ENCODE results near the gene XG.
"Not testable (repeated sequence)": the region's sequence is repeated elsewhere in the genome, so short reads cannot be mapped to it uniquely, and the experiment has no call there.

XG gene

GRCh38 chrX:2773166-2774055, 21.6 kb downstream of the XG start:
- H3K4me3 Mint-ChIP-seq; H3K36me3 Mint-ChIP-seq (ENCODE audit: insufficient read depth): not testable (repeated sequence)

DNA sequence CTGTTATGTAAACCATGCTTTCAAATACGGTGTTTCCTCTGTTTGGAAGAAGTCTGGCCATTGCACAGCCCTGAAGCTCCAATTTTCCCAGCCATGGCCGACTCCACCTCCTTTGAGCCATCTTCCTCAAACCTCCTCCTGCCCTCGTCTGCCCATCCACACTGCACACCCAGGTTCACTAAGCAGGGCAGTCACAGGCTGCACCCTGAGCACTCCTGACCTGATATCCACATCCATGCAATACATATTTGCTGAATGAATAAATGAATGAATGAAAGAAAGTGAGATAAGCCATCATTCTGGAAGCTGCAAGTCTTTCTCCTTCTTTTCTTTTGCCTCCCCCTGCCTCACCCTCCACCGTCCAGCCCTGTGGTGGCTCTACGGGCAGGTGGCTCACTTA, 22.2 kb downstream of the XG start:
- no peak for ATAC-seq (replicated peaks)
- H3K4me1 Mint-ChIP-seq (ENCODE audit: low read depth in 2 of 2): no peaks in the 10 kb centered on the region
- no peak overlapping the region for H3K27ac Mint-ChIP-seq
- H3K36me3 Mint-ChIP-seq (ENCODE audit: insufficient read depth): no peaks in the 10 kb centered on the region
- H3K27me3 Mint-ChIP-seq: peaks cover 56 to 70% of the 10 kb centered on the region in 2 donors
- no peak for DNase-seq
- peaks cover 8 to 12% of the 10 kb centered on the region in 2 donors for H3K9me3 Mint-ChIP-seq
- no peak overlapping the region for H3K4me3 Mint-ChIP-seq

More at GRCh38 chrX:2773166-2774055, 21.6 kb downstream of the XG start:
- DNase-seq; H3K27ac Mint-ChIP-seq; H3K4me1 Mint-ChIP-seq (ENCODE audit: low read depth in 2 of 2); ATAC-seq (replicated peaks): not testable (repeated sequence)
- peaks cover 8 to 12% of the 10 kb centered on the region in 2 donors for H3K9me3 Mint-ChIP-seq
- H3K27me3 Mint-ChIP-seq: peaks cover 62 to 76% of the 10 kb centered on the region in 2 donors

DNA sequence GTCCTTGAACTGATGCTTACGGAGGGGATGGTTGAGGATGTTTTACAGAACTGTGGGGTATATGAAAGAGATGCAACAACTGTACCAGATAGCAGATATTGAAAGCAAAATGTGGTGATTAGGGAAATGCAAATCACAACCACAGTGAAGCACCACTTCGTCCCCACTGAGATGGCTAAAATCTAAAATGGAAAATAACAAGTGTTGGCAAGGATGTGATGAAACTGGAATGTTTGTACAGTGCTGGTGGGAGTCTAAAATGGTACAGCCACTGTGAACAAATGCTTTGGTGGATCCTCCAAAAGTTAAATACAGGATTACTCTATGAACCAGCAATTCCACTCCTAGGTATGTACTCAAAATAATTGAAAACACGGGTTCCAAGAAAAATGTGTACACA, 22.9 kb downstream of the XG start:
- H3K36me3 Mint-ChIP-seq (ENCODE audit: insufficient read depth): no peaks in the 10 kb centered on the region
- H3K27ac Mint-ChIP-seq: no peak overlapping the region
- ATAC-seq (replicated peaks) (no peak), DNase-seq (no peak)
- H3K9me3 Mint-ChIP-seq: peaks cover 8 to 12% of the 10 kb centered on the region in 2 donors
- H3K4me3 Mint-ChIP-seq: no peak overlapping the region
- peaks cover 48 to 63% of the 10 kb centered on the region in 2 donors for H3K27me3 Mint-ChIP-seq
- no peaks in the 10 kb centered on the region for H3K4me1 Mint-ChIP-seq (ENCODE audit: low read depth in 2 of 2)

GRCh38 chrX:2780472-2781225, 28.8 kb downstream of the XG start:
- not testable (repeated sequence) for H3K27ac Mint-ChIP-seq; H3K4me3 Mint-ChIP-seq; H3K9me3 Mint-ChIP-seq; H3K4me1 Mint-ChIP-seq (ENCODE audit: low read depth in 2 of 2); ATAC-seq (replicated peaks); H3K36me3 Mint-ChIP-seq (ENCODE audit: insufficient read depth); DNase-seq
- H3K27me3 Mint-ChIP-seq: peaks cover 0 to 15% of the 10 kb centered on the region in 2 donors

GRCh38 chrX:2781226-2781571, 29.4 kb downstream of the XG start:
- Mint-ChIP-seq H3K27me3 (peaks cover 0 to 15% of the 10 kb centered on the region in 2 donors), H3K27ac (no peak overlapping the region), H3K4me1 (ENCODE audit: low read depth in 2 of 2) (no peaks in the 10 kb centered on the region), H3K9me3 (no peaks in the 10 kb centered on the region), H3K4me3 (no peak overlapping the region), H3K36me3 (ENCODE audit: insufficient read depth) (no peaks in the 10 kb centered on the region)
- DNase-seq (no peak), ATAC-seq (replicated peaks) (no peak)

DNA sequence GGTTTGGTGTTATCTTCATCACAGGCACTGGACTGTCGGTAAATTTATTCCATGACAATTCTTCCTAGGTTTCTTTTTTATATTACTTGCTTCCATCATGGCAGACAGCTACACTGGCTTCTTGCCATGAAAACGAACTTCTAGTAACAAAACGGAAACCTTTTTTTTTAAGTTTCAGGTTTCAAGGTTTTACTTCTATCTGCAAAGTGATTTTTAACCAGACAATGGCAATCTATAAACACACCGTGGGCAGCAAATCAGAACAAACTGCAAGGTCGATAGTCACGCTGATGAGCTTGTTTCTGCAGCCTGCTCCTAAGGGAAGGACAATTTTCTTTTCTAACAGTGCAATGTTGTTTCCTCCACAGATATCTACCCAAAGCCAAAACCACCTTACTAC, 29.9 kb downstream of the XG start:
- H3K9me3 Mint-ChIP-seq: no peaks in the 10 kb centered on the region
- H3K36me3 Mint-ChIP-seq (ENCODE audit: insufficient read depth): no peaks in the 10 kb centered on the region
- no peak overlapping the region for H3K27ac Mint-ChIP-seq
- no peak overlapping the region for H3K4me3 Mint-ChIP-seq
- ATAC-seq (replicated peaks): no peak
- DNase-seq: no peak
- peaks cover 3 to 16% of the 10 kb centered on the region in 2 donors for H3K27me3 Mint-ChIP-seq
- no peaks in the 10 kb centered on the region for H3K4me1 Mint-ChIP-seq (ENCODE audit: low read depth in 2 of 2)

DNA sequence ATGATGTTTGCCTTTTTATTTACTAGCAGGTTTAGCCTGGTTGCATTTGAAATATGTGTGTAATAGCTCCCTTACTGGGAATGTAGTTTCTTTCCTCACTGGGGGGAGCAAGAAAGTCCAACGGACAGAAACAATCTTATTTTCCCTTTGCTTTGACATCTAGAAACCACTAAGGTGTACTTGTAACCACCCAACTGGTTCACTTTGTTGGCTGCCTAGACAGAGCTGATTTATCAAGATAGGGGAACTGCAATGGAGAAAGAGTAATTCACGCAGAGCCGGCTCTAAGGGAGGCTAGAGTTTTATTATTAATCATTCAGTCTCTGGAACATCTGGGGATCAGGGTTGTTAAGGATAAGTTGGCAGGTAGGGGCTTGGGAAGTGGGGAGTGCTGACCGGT, 30.3 kb downstream of the XG start:
- Mint-ChIP-seq H3K4me1 (ENCODE audit: low read depth in 2 of 2) (no peaks in the 10 kb centered on the region), H3K9me3 (no peaks in the 10 kb centered on the region), H3K27ac (no peak overlapping the region), H3K4me3 (no peak overlapping the region), H3K27me3 (peaks cover 8 to 17% of the 10 kb centered on the region in 2 donors), H3K36me3 (ENCODE audit: insufficient read depth) (no peaks in the 10 kb centered on the region)
- DNase-seq (no peak), ATAC-seq (replicated peaks) (no peak)

- no peaks in the 10 kb centered on the region for H3K4me1 Mint-ChIP-seq (ENCODE audit: low read depth in 2 of 2)
- no peak overlapping the region for H3K4me3 Mint-ChIP-seq
- no peak overlapping the region for H3K27ac Mint-ChIP-seq
- ATAC-seq (replicated peaks): no peak
- no peak for DNase-seq
- H3K9me3 Mint-ChIP-seq: no peaks in the 10 kb centered on the region
- no peaks in the 10 kb centered on the region for H3K36me3 Mint-ChIP-seq (ENCODE audit: insufficient read depth)
- H3K27me3 Mint-ChIP-seq: peaks cover 8 to 12% of the 10 kb centered on the region in 2 donors
Observed at GRCh38 chrX:2782778-2783177, 30.9 kb downstream of the XG start.

DNA sequence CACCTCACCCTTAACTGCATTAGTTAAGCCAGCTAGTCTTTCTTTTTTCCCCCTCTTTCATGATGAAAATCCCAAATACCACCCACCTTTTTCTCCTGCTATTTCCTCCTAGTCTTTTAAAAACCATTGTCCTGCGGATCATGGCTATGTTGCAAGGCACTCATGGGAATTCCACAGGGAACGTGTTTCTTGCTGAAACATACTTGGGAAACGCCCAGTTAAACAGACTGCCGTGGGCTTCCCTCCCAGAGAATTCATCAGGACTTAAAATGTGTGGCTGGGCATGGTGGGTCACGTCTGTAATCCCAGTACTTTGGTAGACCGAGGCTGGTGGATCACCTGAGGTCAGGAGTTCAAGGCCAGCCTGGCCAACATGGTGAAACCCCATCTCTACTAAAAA, 32.2 kb downstream of the XG start:
- Mint-ChIP-seq H3K27ac (no peak overlapping the region), H3K36me3 (ENCODE audit: insufficient read depth) (no peaks in the 10 kb centered on the region), H3K4me3 (no peak overlapping the region), H3K27me3 (peaks cover 7 to 8% of the 10 kb centered on the region in 2 donors), H3K4me1 (ENCODE audit: low read depth in 2 of 2) (no peaks in the 10 kb centered on the region), H3K9me3 (no peaks in the 10 kb centered on the region)
- ATAC-seq (replicated peaks): no peak
- DNase-seq: no peak

GRCh38 chrX:2785538-2785937, 33.7 kb downstream of the XG start:
- peaks cover 7 to 8% of the 10 kb centered on the region in 2 donors for H3K27me3 Mint-ChIP-seq
- DNase-seq: no peak
- H3K4me1 Mint-ChIP-seq (ENCODE audit: low read depth in 2 of 2): no peaks in the 10 kb centered on the region
- no peaks in the 10 kb centered on the region for H3K36me3 Mint-ChIP-seq (ENCODE audit: insufficient read depth)
- no peak overlapping the region for H3K4me3 Mint-ChIP-seq
- no peak overlapping the region for H3K27ac Mint-ChIP-seq
- ATAC-seq (replicated peaks): no peak
- H3K9me3 Mint-ChIP-seq: no peaks in the 10 kb centered on the region

DNA sequence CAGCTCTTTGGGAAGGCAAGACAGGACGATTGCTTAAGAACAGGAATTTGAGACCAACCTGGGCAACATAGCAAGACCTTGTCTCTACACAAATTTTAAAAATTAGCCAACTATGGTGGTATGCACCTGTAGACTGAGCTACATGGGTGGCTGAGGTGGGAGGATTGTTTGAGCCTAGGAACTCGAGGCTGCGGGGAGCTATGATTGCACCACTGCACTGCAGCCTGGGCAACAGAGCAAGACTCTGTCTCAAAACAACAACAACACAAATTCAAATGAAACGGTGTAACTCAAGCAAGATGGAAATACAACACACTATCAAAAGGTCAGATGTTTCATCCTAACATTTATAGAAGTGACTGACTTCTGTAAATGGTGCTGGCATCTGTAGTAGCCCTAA, 37.1 kb downstream of the XG start:
- DNase-seq: no peak
- no peak for ATAC-seq (replicated peaks)
- H3K4me3 Mint-ChIP-seq: no peak overlapping the region
- H3K4me1 Mint-ChIP-seq (ENCODE audit: low read depth in 2 of 2): no peaks in the 10 kb centered on the region
- H3K36me3 Mint-ChIP-seq (ENCODE audit: insufficient read depth): no peaks in the 10 kb centered on the region
- no peak overlapping the region for H3K27ac Mint-ChIP-seq
- peaks cover 7 to 18% of the 10 kb centered on the region in 2 donors for H3K27me3 Mint-ChIP-seq
- no peaks in the 10 kb centered on the region for H3K9me3 Mint-ChIP-seq

- no peaks in the 10 kb centered on the region for H3K4me1 Mint-ChIP-seq (ENCODE audit: low read depth in 2 of 2)
- H3K9me3 Mint-ChIP-seq: no peaks in the 10 kb centered on the region
- DNase-seq: no peak
- peaks cover 7 to 20% of the 10 kb centered on the region in 2 donors for H3K27me3 Mint-ChIP-seq
- no peak for ATAC-seq (replicated peaks)
- no peaks in the 10 kb centered on the region for H3K36me3 Mint-ChIP-seq (ENCODE audit: insufficient read depth)
- no peak overlapping the region for H3K27ac Mint-ChIP-seq
- H3K4me3 Mint-ChIP-seq: no peak overlapping the region
Observed at GRCh38 chrX:2789569-2789968, 37.7 kb downstream of the XG start.

GRCh38 chrX:2793752-2794151, 41.9 kb downstream of the XG start:
- ATAC-seq (replicated peaks) (no peak), DNase-seq (no peak)
- no peaks in the 10 kb centered on the region for H3K4me1 Mint-ChIP-seq (ENCODE audit: low read depth in 2 of 2)
- H3K9me3 Mint-ChIP-seq: no peaks in the 10 kb centered on the region
- no peak overlapping the region for H3K4me3 Mint-ChIP-seq
- no peak overlapping the region for H3K27ac Mint-ChIP-seq
- H3K27me3 Mint-ChIP-seq: peaks cover 0 to 12% of the 10 kb centered on the region in 2 donors
- H3K36me3 Mint-ChIP-seq (ENCODE audit: insufficient read depth): no peaks in the 10 kb centered on the region

DNA sequence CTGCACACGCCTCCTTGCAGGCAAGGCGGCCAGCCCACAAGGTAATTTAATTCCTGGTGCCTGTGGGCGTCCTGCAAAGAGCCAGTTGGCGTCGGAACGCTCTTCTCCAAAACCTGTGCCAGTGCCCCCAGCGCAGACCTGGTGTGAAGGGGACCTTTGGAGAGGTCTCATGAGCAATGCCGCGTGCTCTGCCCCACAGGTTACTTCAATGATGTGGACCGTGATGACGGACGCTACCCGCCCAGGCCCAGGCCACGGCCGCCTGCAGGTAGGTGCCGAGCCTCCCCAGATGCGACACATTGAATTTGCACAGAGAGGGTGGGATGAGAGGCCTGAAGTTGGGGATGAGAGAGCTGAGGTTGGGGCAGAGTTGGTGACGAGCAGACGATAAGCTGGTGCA, 42.5 kb downstream of the XG start:
- Mint-ChIP-seq H3K9me3 (no peaks in the 10 kb centered on the region), H3K4me3 (no peak overlapping the region), H3K27me3 (peaks cover 0 to 12% of the 10 kb centered on the region in 2 donors), H3K4me1 (ENCODE audit: low read depth in 2 of 2) (no peaks in the 10 kb centered on the region), H3K27ac (no peak overlapping the region), H3K36me3 (ENCODE audit: insufficient read depth) (no peaks in the 10 kb centered on the region)
- DNase-seq (no peak), ATAC-seq (replicated peaks) (no peak)

Measured in effector memory CD8-positive, alpha-beta T cell (primary cell).